ENCODE data around the gene ZNF768.

- TF ChIP-seq, protein P1, sequence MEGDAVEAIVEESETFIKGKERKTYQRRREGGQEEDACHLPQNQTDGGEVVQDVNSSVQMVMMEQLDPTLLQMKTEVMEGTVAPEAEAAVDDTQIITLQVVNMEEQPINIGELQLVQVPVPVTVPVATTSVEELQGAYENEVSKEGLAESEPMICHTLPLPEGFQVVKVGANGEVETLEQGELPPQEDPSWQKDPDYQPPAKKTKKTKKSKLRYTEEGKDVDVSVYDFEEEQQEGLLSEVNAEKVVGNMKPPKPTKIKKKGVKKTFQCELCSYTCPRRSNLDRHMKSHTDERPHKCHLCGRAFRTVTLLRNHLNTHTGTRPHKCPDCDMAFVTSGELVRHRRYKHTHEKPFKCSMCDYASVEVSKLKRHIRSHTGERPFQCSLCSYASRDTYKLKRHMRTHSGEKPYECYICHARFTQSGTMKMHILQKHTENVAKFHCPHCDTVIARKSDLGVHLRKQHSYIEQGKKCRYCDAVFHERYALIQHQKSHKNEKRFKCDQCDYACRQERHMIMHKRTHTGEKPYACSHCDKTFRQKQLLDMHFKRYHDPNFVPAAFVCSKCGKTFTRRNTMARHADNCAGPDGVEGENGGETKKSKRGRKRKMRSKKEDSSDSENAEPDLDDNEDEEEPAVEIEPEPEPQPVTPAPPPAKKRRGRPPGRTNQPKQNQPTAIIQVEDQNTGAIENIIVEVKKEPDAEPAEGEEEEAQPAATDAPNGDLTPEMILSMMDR (IDR thresholded peaks at IDR 0.05; ENCODE audit: borderline replicate concordance, extremely low read depth, low read length, poor library complexity, severe bottlenecking): no peak
- no peak for TF ChIP-seq EZH2 (IDR thresholded peaks at IDR 0.05; ENCODE audit: borderline replicate concordance, low read depth, low read length, severe bottlenecking)
Observed at GRCh38 chr16:30543067-30543466, 16.7 kb upstream of the ZNF768 start.
